ENCODE data around the gene KIF3A.

Gene KIF3A

DNA sequence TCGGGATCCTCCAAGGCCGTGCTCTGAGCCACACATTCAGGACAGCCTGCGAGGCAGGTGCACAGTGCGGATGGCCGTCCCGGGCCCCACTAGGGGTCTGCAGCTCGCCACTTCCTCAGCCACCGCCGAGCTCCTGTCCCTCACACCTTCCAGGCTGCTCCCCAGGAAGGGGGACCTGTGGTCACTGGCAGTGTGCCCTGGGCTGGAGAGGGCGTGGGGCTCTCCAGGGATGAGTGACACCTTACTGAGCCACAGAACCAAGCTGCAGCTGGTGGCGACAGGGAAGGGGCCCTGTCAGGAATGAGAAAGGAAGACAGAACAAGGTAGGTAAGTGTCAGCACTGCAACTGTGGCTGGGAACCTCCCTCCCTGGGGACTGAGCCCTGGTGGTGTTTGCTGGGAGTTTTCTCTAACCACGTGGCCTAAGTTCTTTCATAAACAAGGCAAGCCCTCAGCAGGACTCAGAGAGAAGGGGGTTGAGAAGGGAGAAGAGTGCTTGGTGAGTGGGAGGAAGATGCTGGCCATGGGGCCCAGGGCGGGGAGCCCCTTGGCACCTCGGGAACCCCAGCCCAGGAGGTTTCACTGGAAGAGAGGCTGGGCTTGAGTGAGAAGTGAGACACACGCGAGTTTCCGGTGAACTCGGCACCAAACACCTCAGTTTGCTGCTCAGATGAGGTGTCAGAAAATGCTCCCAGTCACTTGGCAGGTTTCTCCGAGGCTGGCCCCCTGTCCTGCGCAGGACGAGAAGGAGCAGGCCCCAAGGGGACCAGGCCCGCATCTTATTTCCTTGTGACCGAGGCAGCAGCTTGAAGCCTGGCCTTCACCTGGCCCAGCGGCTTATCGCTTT, 74.2 kb downstream of the KIF3A start:
- peak; percentile 12 to 40 for DNase-seq (ENCODE audit: low read depth in 2 of 2)

DNA sequence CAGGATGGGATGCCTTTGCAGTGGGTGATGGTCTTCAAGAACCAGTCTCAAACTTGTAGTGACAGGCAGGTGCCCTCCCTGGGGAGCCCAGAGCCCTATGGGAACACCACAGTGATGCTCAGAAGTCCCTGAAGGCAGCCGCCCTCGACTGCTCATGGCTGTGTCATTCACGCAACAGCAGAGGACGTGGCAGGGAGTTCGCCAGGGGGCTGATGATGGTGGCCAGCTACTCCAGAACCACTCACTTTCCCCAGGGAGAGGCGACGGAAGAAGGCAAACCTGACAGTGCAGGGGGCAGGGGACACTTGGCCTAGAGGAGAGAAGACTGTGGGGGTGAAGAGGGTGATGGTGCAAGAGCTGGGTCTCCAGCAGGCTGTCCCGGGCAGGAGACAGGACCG, 75.3 kb downstream of the KIF3A start:
- DNase-seq (ENCODE audit: low read depth in 2 of 2), result no peak

DNA sequence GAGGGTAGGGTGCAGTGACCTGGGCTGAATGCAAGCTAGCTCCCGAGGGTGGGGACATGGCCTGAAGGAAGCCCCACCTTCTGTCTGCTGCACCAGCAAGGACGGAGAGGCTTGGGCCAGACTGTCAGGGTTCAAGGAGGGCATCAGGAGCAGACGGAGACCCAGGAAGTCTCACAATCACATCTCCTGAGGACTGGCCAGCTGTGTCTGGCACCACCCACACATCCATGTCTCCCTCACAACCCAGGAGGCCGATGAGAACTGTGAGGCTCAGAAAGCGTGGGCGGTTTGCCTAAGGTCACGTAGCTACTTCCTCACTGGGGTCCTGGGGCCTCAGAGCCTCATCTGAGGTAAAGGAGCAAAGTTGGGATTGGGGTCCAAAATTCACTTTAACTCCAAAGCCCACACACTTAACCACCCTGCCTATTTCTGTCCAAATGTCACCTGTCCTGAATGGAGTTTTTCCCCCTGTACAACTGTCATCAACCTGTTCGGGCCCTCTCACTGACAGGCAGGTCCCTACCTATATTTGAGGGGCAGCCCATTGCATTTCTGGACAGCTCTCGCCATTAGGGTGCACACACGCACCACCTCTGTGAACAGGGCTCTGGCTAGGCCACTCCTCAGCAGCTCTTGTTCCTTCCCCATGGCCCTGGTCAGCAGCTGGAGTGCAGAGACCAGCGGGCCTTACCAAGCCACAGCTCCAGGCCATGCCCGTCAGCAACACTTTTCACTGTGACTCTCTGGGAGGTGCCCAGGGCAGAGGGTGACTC, 75.9 kb downstream of the KIF3A start:
- no peak for DNase-seq (ENCODE audit: low read depth in 2 of 2)

- DNase-seq (ENCODE audit: low read depth in 2 of 2), result no peak
Observed at GRCh38 chr5:132659598-132660493, 77.5 kb downstream of the KIF3A start.

- no peak for DNase-seq (ENCODE audit: low read depth in 2 of 2)
Observed at GRCh38 chr5:132658381-132659302, 78.7 kb downstream of the KIF3A start.

GRCh38 chr5:132657676-132658380, 79.5 kb downstream of the KIF3A start, which contains the start of gene IL13:
Gene IL13, plus strand, starts transcription at chr5:132658173. Its CDS starts 14 bp downstream, at chr5:132658187.
- DNase-seq (ENCODE audit: low read depth in 2 of 2), result no peak

- no peak for DNase-seq (ENCODE audit: low read depth in 2 of 2)
Observed at GRCh38 chr5:132656774-132657355, 80.5 kb downstream of the KIF3A start.

- peak in 1 of 2 donors; percentile 28 for DNase-seq (ENCODE audit: low read depth in 2 of 2)
Observed at GRCh38 chr5:132655821-132656773, 81.2 kb downstream of the KIF3A start.

- no peak for DNase-seq (ENCODE audit: low read depth in 2 of 2)
Observed at GRCh38 chr5:132653716-132654115, 83.6 kb downstream of the KIF3A start.

GRCh38 chr5:132651838-132652469, 85.4 kb downstream of the KIF3A start:
- DNase-seq (ENCODE audit: low read depth in 2 of 2), result no peak

- no peak for DNase-seq (ENCODE audit: low read depth in 2 of 2)
Observed at GRCh38 chr5:132648355-132648754, 89.0 kb downstream of the KIF3A start.

DNA sequence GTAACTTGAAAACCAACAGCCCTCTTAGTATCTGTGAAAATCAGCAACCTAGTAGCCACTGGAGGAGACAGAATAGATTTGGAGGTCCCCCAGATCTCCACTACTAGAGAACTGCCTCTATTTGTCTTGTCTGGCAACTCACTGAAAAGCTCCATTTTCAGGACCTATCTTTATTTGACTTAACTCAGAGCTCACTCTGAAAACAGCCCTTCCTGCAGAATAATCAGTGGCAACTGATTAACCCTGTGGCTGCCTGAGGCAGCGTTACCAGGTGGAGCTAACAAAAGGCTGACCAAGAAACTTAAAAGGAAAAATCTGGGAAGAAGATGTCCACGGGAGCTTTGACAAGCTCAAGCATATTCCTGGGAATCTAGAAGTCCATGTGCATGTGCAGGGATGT, 89.9 kb downstream of the KIF3A start:
- no peak for DNase-seq (ENCODE audit: low read depth in 2 of 2)

GRCh38 chr5:132646583-132647266, 90.6 kb downstream of the KIF3A start:
- DNase-seq (ENCODE audit: low read depth in 2 of 2), result no peak

DNA sequence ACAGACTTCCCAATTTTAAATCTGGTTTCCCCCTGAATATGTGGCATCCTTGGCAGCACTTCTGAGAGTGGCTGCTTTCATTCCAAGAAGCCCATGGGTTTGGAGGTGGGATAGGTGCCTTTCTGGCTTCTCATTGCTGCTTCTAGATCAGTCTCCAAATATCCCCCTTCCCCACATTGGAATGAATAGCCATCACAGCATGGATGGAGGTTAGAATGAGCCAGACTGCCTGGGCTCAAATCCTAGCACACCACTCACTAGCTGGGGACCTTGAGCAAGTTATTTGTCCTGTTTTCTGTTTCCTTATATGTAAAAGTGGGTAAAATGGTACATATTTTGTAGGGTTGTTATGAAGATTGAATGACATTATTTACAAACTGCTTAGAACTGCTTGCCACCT, 93.2 kb downstream of the KIF3A start:
- DNase-seq (ENCODE audit: low read depth in 2 of 2), result no peak
